ENCODE results near the gene CCDC15. TPM values are rescaled to one million over a fixed set of nuclear protein-coding genes. Genes with fewer than 3 reads are reported as not detected.

Gene CCDC15
- total and polyA plus RNA-seq, 2 experiments from 2014 or later: 2.9 to 3.3 TPM

- peaks cover 61% of the 10 kb centered on the region for H3K27me3 ChIP-seq (ENCODE audit: insufficient read depth)
- ATAC-seq (no peak), DNase-seq (ENCODE audit: low spot score) (no peak)
- H3K27ac ChIP-seq (ENCODE audit: low read depth): no peak overlapping the region
- Mint-ChIP-seq H3K4me1 (peaks cover 9% of the 10 kb centered on the region; the same call in 1 of the 3 replicates), H3K27me3 (ENCODE audit: insufficient read depth, low read depth, poor library complexity) (peaks cover 31% of the 10 kb centered on the region), H3K9me3 (no peaks in the 10 kb centered on the region), H3K27ac (no peak overlapping the region), H3K36me3 (ENCODE audit: low read depth) (no peaks in the 10 kb centered on the region), H3K4me3 (no peak overlapping the region)
- TF ChIP-seq ZNF462 (CRISPR knock-in tag; IDR thresholded peaks at IDR 0.05): no peak
- no peak for TF ChIP-seq EZH2 (IDR thresholded peaks at IDR 0.05; ENCODE audit: low read depth, unreplicated experiment)
- no peak for TF ChIP-seq POLR2AphosphoS5 (IDR thresholded peaks at IDR 0.05; ENCODE audit: low read depth)
- H2AFZ ChIP-seq: no peak overlapping the region
- peaks cover 6% of the 10 kb centered on the region; the same call in 1 of the 2 replicates for H3K4me1 ChIP-seq (ENCODE audit: insufficient read depth)
- no peaks in the 10 kb centered on the region for H4K20me1 ChIP-seq (replicated peaks; ENCODE audit: insufficient read depth)
- H3K36me3 ChIP-seq (ENCODE audit: insufficient read depth): no peaks in the 10 kb centered on the region
- no peaks in the 10 kb centered on the region for H3K9me2 ChIP-seq (ENCODE audit: insufficient read depth)
- no peak overlapping the region for H3K4me2 ChIP-seq
- no peaks in the 10 kb centered on the region for H3K79me2 ChIP-seq (replicated peaks; ENCODE audit: insufficient read depth)
- no peak overlapping the region for H3K4me3 ChIP-seq
- H3F3A ChIP-seq (replicated peaks; ENCODE audit: low read depth): no peaks in the 10 kb centered on the region
These were observed 107.3 kb downstream of the CCDC15 start for GRCh38 chr11:125061281-125061680.

DNA sequence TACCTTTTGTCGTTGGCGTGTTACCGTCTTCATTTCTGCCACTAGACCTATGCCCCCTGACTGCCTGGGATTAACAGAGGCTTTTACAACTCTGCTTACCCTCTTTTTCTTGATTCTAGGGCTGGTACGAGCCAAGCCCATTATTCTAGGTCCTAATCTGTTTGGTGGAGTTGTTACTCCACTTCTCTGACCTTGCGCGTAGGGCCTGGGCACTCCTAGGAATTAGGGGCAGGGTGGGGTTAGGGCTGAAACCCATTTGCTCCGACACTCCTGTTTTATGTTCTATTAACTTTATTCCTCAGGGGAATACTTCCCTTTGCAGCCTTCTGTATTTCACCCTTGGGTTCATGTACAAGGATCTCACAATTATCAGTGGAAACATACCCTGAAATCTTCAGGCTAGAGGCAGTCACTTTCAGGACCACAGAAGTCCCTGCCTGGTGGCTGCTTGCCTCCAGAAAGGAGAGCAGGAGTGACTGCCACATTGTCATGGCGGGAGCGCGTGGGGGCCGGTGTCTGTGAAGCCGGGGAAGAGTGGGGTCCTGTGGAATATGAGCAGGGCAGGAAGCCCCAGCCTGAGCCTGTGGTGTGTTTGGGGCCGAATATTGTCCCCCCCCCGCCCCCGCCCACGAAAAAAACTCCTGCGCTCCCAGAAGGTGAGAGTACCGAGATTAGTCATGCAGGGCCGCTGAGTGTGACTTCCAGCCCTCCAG lies 108.4 kb downstream of the CCDC15 start:
- Mint-ChIP-seq H3K9me3 (no peaks in the 10 kb centered on the region), H3K27me3 (ENCODE audit: insufficient read depth, low read depth, poor library complexity) (peaks cover 31% of the 10 kb centered on the region), H3K36me3 (ENCODE audit: low read depth) (no peaks in the 10 kb centered on the region), H3K4me1 (peaks cover 9% of the 10 kb centered on the region; the same call in 1 of the 3 replicates), H3K4me3 (peak overlapping the region; percentile 86), H3K27ac (no peak overlapping the region)
- H3K4me1 ChIP-seq (ENCODE audit: insufficient read depth): peaks cover 6% of the 10 kb centered on the region; the same call in 1 of the 2 replicates
- H4K20me1 ChIP-seq (replicated peaks; ENCODE audit: insufficient read depth): no peaks in the 10 kb centered on the region
- H3K79me2 ChIP-seq (replicated peaks; ENCODE audit: insufficient read depth): no peaks in the 10 kb centered on the region
- H3K9me2 ChIP-seq (ENCODE audit: insufficient read depth): no peaks in the 10 kb centered on the region
- H3K36me3 ChIP-seq (ENCODE audit: insufficient read depth): no peaks in the 10 kb centered on the region
- DNase-seq (ENCODE audit: low spot score) (no peak), ATAC-seq (peak; percentile 3; the same call in 2 of the 3 replicates)
- H3K4me3 ChIP-seq: peak overlapping the region; percentile 90
- H3F3A ChIP-seq (replicated peaks; ENCODE audit: low read depth): no peaks in the 10 kb centered on the region
- H3K27ac ChIP-seq (ENCODE audit: low read depth): no peak overlapping the region
- H3K27me3 ChIP-seq (ENCODE audit: insufficient read depth): peaks cover 63% of the 10 kb centered on the region
- TF ChIP-seq EZH2 (IDR thresholded peaks at IDR 0.05; ENCODE audit: low read depth, unreplicated experiment) (peak; percentile 1), ZNF114 (CRISPR knock-in tag; IDR thresholded peaks at IDR 0.05) (no peak)
- H3K4me2 ChIP-seq: peak overlapping the region; percentile 82
- peak overlapping the region; percentile 98 for H2AFZ ChIP-seq
